Measurements from ENCODE around the gene DOK6.
A peak's percentile ranks its signal among the peaks of the same experiment; 100 is the strongest.

DOK6 gene

DNA sequence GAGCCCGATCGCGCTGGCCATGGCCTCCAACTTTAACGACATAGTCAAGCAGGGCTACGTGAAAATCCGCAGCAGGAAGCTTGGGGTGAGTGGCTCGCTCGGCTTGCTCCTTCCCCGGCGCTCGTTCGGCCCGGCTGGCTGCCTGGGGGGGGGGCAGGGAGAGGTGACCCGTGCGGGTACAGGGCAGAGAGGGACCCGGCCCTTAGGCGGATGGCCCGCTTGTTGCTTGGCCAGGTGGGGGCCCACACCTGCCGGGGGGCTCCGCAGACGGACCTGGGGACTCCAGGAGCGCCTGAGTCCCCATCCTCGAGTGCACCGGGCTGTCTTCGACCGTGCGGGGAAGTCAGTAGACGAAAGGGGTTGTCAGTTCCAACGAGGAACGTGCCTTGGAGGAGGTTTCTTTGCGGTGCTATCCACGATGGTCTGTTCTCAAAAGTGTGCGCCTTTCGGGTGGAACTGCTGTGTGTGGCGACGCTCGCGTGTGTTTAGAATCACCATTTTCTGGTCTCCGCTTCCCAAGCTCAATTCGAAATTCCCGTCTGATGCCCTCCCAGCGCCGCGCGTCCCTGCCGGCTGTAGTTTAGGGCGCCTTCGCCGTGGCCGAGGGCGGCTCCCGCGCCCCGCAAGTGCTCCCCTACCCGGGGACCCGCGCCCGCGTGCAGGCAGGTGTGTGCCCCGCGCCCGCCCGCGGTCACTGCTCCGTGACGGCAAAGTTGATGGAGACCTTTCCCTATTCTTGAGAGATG is 711 bp downstream of the DOK6 start:
- Histone ChIP-seq H3K4me1 (ENCODE audit: control insufficient read depth, insufficient read depth, low read depth, low read length) (peaks cover 16% of the 10 kb centered on the region), H2BK12ac (ENCODE audit: low read length in 2 of 2) (no peak overlapping the region), H2BK120ac (ENCODE audit: low read depth, low read length) (peak overlapping the region; percentile 55), H2AFZ (ENCODE audit: low read depth, low read length) (peak overlapping the region; percentile 20), H2AK5ac (ENCODE audit: low read length, severe bottlenecking) (no peak overlapping the region), H3K79me1 (replicated peaks; ENCODE audit: low read length, poor library complexity, severe bottlenecking) (no peaks in the 10 kb centered on the region), H3K27ac (ENCODE audit: low read length, poor library complexity, severe bottlenecking) (no peak overlapping the region), H3K4me2 (ENCODE audit: low read length, poor library complexity, severe bottlenecking) (peak overlapping the region; percentile 83), H4K91ac (ENCODE audit: low read length) (no peak overlapping the region), H3K18ac (ENCODE audit: low read depth in 1 of 2, low read length in 2 of 2) (peak overlapping the region in 1 of 2 experiments; percentile 26), H2BK15ac (ENCODE audit: low read depth, poor library complexity, severe bottlenecking) (peak overlapping the region; percentile 46), H3K9ac (ENCODE audit: low read length) (peak overlapping the region; percentile 45), H3K4me3 (ENCODE audit: insufficient read depth in 1 of 2, low read depth in 1 of 2, low read length in 2 of 2) (peak overlapping the region; percentile 67 to 76), H3K27me3 (ENCODE audit: control insufficient read depth in 1 of 2, insufficient read depth in 1 of 2, low read length in 2 of 2) (peaks cover 16 to 25% of the 10 kb centered on the region in 2 experiments), H3K14ac (ENCODE audit: low read length in 2 of 2) (no peak overlapping the region), H3K36me3 (ENCODE audit: control insufficient read depth in 1 of 2, insufficient read depth in 2 of 2, low read depth in 1 of 2, low read length in 2 of 2) (no peaks in the 10 kb centered on the region), H3K9me3 (ENCODE audit: control insufficient read depth, low read length) (no peaks in the 10 kb centered on the region), H4K8ac (ENCODE audit: low read length) (peak overlapping the region; percentile 59), H2BK5ac (ENCODE audit: low read depth, low read length, poor library complexity, severe bottlenecking) (no peak overlapping the region), H3K23ac (ENCODE audit: low read length in 2 of 2) (no peak overlapping the region), H3K4ac (ENCODE audit: low read depth in 1 of 2, low read length in 2 of 2) (no peak overlapping the region)
- peak; percentile 36 for DNase-seq
- WGBS, result 1% methylated on average over 62 of the region's 66 CpGs

DNA sequence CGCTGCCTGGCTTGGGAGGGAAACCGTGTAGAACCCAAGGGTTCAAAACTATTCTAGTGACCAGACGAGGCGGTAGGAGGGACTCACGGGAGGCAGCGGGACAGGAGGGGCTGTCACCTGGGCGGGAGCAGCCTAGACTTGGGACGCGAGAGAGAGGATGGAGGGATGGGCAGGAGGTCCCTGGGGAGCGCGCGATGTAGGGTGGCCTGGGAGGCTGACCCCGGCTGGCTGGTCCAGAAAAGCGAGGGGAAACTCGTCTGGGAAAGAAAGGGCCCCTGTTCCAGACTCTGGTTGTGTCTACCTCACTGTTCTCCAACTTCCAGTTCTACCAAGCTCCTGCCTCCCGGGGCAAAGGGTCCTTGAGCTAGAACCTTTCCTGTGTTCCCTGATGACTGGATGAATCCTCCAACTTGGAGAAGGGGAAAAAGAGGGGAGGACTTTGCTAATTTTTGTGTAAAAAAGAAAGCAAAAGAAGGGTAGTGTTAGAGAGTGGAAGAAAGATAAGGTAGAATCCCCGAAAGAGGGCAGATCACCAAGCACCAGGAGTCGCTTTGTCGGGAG is 1.4 kb downstream of the DOK6 start:
- H3K14ac ChIP-seq (ENCODE audit: low read length in 2 of 2), result no peak overlapping the region
- H3K4me2 ChIP-seq (ENCODE audit: low read length, poor library complexity, severe bottlenecking), result peak overlapping the region; percentile 83
- H3K4me3 ChIP-seq (ENCODE audit: insufficient read depth in 1 of 2, low read depth in 1 of 2, low read length in 2 of 2), result peak overlapping the region; percentile 67 to 76
- H4K8ac ChIP-seq (ENCODE audit: low read length), result no peak overlapping the region
- peaks cover 16% of the 10 kb centered on the region for H3K4me1 ChIP-seq (ENCODE audit: control insufficient read depth, insufficient read depth, low read depth, low read length)
- H3K79me1 ChIP-seq (replicated peaks; ENCODE audit: low read length, poor library complexity, severe bottlenecking), result no peaks in the 10 kb centered on the region
- no peak overlapping the region for H3K27ac ChIP-seq (ENCODE audit: low read length, poor library complexity, severe bottlenecking)
- H3K27me3 ChIP-seq (ENCODE audit: control insufficient read depth in 1 of 2, insufficient read depth in 1 of 2, low read length in 2 of 2), result peaks cover 16 to 25% of the 10 kb centered on the region in 2 experiments
- H3K18ac ChIP-seq (ENCODE audit: low read depth in 1 of 2, low read length in 2 of 2), result no peak overlapping the region
- no peak overlapping the region for H2BK5ac ChIP-seq (ENCODE audit: low read depth, low read length, poor library complexity, severe bottlenecking)
- peak overlapping the region; percentile 45 for H3K9ac ChIP-seq (ENCODE audit: low read length)
- no peak overlapping the region for H2AFZ ChIP-seq (ENCODE audit: low read depth, low read length)
- H3K36me3 ChIP-seq (ENCODE audit: control insufficient read depth in 1 of 2, insufficient read depth in 2 of 2, low read depth in 1 of 2, low read length in 2 of 2), result no peaks in the 10 kb centered on the region
- H2AK5ac ChIP-seq (ENCODE audit: low read length, severe bottlenecking), result no peak overlapping the region
- H3K23ac ChIP-seq (ENCODE audit: low read length in 2 of 2), result peak overlapping the region in 1 of 2 experiments; percentile 87
- no peak overlapping the region for H2BK120ac ChIP-seq (ENCODE audit: low read depth, low read length)
- H3K9me3 ChIP-seq (ENCODE audit: control insufficient read depth, low read length), result no peaks in the 10 kb centered on the region
- H4K91ac ChIP-seq (ENCODE audit: low read length), result no peak overlapping the region
- H2BK15ac ChIP-seq (ENCODE audit: low read depth, poor library complexity, severe bottlenecking), result no peak overlapping the region
- no peak overlapping the region for H3K4ac ChIP-seq (ENCODE audit: low read depth in 1 of 2, low read length in 2 of 2)
- DNase-seq, result peak; percentile 2
- 13% methylated on average over 11 of the region's 19 CpGs for WGBS
- no peak overlapping the region for H2BK12ac ChIP-seq (ENCODE audit: low read length in 2 of 2)

DNA sequence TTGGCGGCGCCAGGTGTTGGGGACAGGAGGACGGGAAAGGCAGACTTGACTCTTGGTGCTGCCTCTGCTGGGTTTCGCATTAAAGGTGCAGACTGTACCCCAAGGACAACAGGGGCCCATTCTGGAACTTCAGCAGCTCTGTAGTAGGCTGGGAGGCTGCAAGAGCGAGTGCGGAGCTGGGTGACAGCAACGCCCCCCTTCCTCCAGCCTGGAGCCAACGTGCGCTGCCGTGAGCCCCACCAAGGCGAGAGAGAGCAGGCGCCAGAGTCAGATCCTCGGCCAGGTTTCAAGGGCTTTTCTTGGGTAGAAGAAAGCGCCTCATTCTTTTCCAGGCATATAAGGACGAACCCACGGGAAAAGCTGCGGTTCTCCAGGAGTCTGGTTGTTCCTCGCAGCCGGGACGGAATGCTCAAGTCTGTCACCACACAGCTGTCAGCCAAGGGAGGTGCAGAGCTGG is 1.9 kb downstream of the DOK6 start:
- H2BK120ac ChIP-seq (ENCODE audit: low read depth, low read length), result no peak overlapping the region
- no peaks in the 10 kb centered on the region for H3K9me3 ChIP-seq (ENCODE audit: control insufficient read depth, low read length)
- H4K8ac ChIP-seq (ENCODE audit: low read length), result no peak overlapping the region
- 6% methylated on average over 20 of the region's 20 CpGs for WGBS
- H2AFZ ChIP-seq (ENCODE audit: low read depth, low read length), result no peak overlapping the region
- DNase-seq, result peak; percentile 1
- H3K14ac ChIP-seq (ENCODE audit: low read length in 2 of 2), result no peak overlapping the region
- peak overlapping the region in 1 of 2 experiments; percentile 76 for H3K4me3 ChIP-seq (ENCODE audit: insufficient read depth in 1 of 2, low read depth in 1 of 2, low read length in 2 of 2)
- H3K4me1 ChIP-seq (ENCODE audit: control insufficient read depth, insufficient read depth, low read depth, low read length), result peaks cover 16% of the 10 kb centered on the region
- H2BK15ac ChIP-seq (ENCODE audit: low read depth, poor library complexity, severe bottlenecking), result no peak overlapping the region
- peak overlapping the region in 1 of 2 experiments; percentile 56 for H3K23ac ChIP-seq (ENCODE audit: low read length in 2 of 2)
- no peak overlapping the region for H3K27ac ChIP-seq (ENCODE audit: low read length, poor library complexity, severe bottlenecking)
- no peak overlapping the region for H3K4ac ChIP-seq (ENCODE audit: low read depth in 1 of 2, low read length in 2 of 2)
- H4K91ac ChIP-seq (ENCODE audit: low read length), result no peak overlapping the region
- no peaks in the 10 kb centered on the region for H3K36me3 ChIP-seq (ENCODE audit: control insufficient read depth in 1 of 2, insufficient read depth in 2 of 2, low read depth in 1 of 2, low read length in 2 of 2)
- peaks cover 16 to 25% of the 10 kb centered on the region in 2 experiments for H3K27me3 ChIP-seq (ENCODE audit: control insufficient read depth in 1 of 2, insufficient read depth in 1 of 2, low read length in 2 of 2)
- H2BK12ac ChIP-seq (ENCODE audit: low read length in 2 of 2), result no peak overlapping the region
- no peak overlapping the region for H3K4me2 ChIP-seq (ENCODE audit: low read length, poor library complexity, severe bottlenecking)
- H2BK5ac ChIP-seq (ENCODE audit: low read depth, low read length, poor library complexity, severe bottlenecking), result no peak overlapping the region
- no peak overlapping the region for H3K18ac ChIP-seq (ENCODE audit: low read depth in 1 of 2, low read length in 2 of 2)
- H2AK5ac ChIP-seq (ENCODE audit: low read length, severe bottlenecking), result no peak overlapping the region
- no peaks in the 10 kb centered on the region for H3K79me1 ChIP-seq (replicated peaks; ENCODE audit: low read length, poor library complexity, severe bottlenecking)
- no peak overlapping the region for H3K9ac ChIP-seq (ENCODE audit: low read length)

DNA sequence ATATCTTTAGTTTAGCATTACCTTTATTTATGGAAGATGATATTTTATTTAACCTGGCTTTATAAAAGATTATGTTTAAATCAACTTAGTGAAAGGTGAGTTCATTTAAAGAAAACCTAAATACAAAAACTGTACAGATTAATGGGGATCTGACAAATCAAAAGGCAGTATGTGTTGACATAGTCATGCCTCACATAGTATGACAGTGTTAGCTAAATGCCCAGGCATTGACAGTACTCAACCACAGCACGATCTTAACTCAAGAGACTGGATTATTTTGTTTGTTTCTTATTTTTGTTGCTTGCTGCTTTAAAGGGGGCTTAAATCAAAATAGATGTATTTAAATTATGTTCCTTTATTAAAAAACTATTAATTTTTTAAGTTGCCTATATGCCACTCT is 7.8 kb downstream of the DOK6 start:
- Histone ChIP-seq H4K91ac (ENCODE audit: low read length) (no peak overlapping the region), H3K14ac (ENCODE audit: low read length in 2 of 2) (no peak overlapping the region), H3K4me2 (ENCODE audit: low read length, poor library complexity, severe bottlenecking) (no peak overlapping the region), H3K4ac (ENCODE audit: low read depth in 1 of 2, low read length in 2 of 2) (no peak overlapping the region), H3K4me3 (ENCODE audit: insufficient read depth in 1 of 2, low read depth in 1 of 2, low read length in 2 of 2) (no peak overlapping the region), H3K23ac (ENCODE audit: low read length in 2 of 2) (no peak overlapping the region), H2BK12ac (ENCODE audit: low read length in 2 of 2) (no peak overlapping the region), H2BK5ac (ENCODE audit: low read depth, low read length, poor library complexity, severe bottlenecking) (no peak overlapping the region), H2BK120ac (ENCODE audit: low read depth, low read length) (no peak overlapping the region), H2AK5ac (ENCODE audit: low read length, severe bottlenecking) (no peak overlapping the region), H2BK15ac (ENCODE audit: low read depth, poor library complexity, severe bottlenecking) (no peak overlapping the region), H3K4me1 (ENCODE audit: control insufficient read depth, insufficient read depth, low read depth, low read length) (no peaks in the 10 kb centered on the region), H4K8ac (ENCODE audit: low read length) (no peak overlapping the region), H3K9ac (ENCODE audit: low read length) (no peak overlapping the region), H3K9me3 (ENCODE audit: control insufficient read depth, low read length) (no peaks in the 10 kb centered on the region), H3K18ac (ENCODE audit: low read depth in 1 of 2, low read length in 2 of 2) (no peak overlapping the region), H2AFZ (ENCODE audit: low read depth, low read length) (no peak overlapping the region), H3K36me3 (ENCODE audit: control insufficient read depth in 1 of 2, insufficient read depth in 2 of 2, low read depth in 1 of 2, low read length in 2 of 2) (no peaks in the 10 kb centered on the region), H3K79me1 (replicated peaks; ENCODE audit: low read length, poor library complexity, severe bottlenecking) (no peaks in the 10 kb centered on the region), H3K27ac (ENCODE audit: low read length, poor library complexity, severe bottlenecking) (no peak overlapping the region), H3K27me3 (ENCODE audit: control insufficient read depth in 1 of 2, insufficient read depth in 1 of 2, low read length in 2 of 2) (peaks cover 0 to 2% of the 10 kb centered on the region in 2 experiments)
- no CpG with 5 or more reads among the region's 1 CpG for WGBS
- DNase-seq, result no peak
